HepG2 (cell line): ENCODE measurements around the gene AKAP6. TPM values are rescaled to one million over a fixed set of nuclear protein-coding genes. Genes with fewer than 3 reads are reported as not detected.

ENCODE experiments used
- ATAC-seq: fragments of 200-7000 bp; cut with Tn5 transposase; 3 replicates; pipeline ENCODE4 v1.9.1; 2020; ENCODE audit warnings: mild to moderate bottlenecking, moderate library complexity
- BruUV-seq: library from RNA; stranded (reverse); fragments of 400-500 nt; replicated peaks from 2 replicates; lab custom pipeline; 2021; lab: Mats Ljungman, UMichigan
- CTCF ChIA-PET: fragments of 300-600 bp; formaldehyde crosslinking; extraction: SDS; loops from one replicate; lab custom pipeline; 2021; ENCODE audit warnings: low total read pairs, inconsistent platforms, low intra/inter-chr PET ratio; lab: Yijun Ruan, JAX
- POLR2A ChIA-PET: fragments of 350-600 bp; sonication (Branson Sonifier 250); formaldehyde crosslinking; loops from one replicate; lab custom pipeline; 2020; ENCODE audit warnings: antibody characterized with exemption, inconsistent platforms; lab: Yijun Ruan, JAX
- DNase-seq: peaks from one replicate; pipeline ENCODE4 v3.0.0-alpha.2; 2015; ENCODE audit warnings: low spot score
- FAIRE-seq: peaks from 3 replicates; lab custom pipeline; 2011; peaks lifted over from hg19 to GRCh38; lab: Jason Lieb, UNC
- H2AFZ ChIP-seq: one replicate; pipeline ENCODE4 v1.6.1; 2011; ENCODE audit warnings: low read length, inconsistent platforms
- H3K27ac ChIP-seq: fragments of 300-600 bp; 3 replicates; pipeline ENCODE4 v1.8.0; 2011; ENCODE audit warnings: mixed run types, mild to moderate bottlenecking, mixed read lengths, low read length, inconsistent platforms; ENCODE audit not compliant: insufficient read depth; ENCODE audit errors: extremely low read length
- H3K27me3 ChIP-seq, 2 experiments: fragments of 200-600 bp in 1 of 2; 2 replicates in 1 of 2; 3 replicates in 1 of 2; pipeline versions ENCODE4 v1.6.0 to v1.8.0; 2011; ENCODE audit warnings: low read length in 2 of 2, mild to moderate bottlenecking in 2 of 2, moderate library complexity in 2 of 2, inconsistent platforms in 1 of 2; ENCODE audit not compliant: insufficient read depth in 2 of 2, control insufficient read depth in 1 of 2
- H3K36me3 ChIP-seq, 2 experiments: fragments of 200-600 bp in 1 of 2; replicated peaks in 1 of 2; 2 replicates in 1 of 2; 3 replicates in 1 of 2; pipeline versions ENCODE4 v1.5.1 to v1.8.0; 2011; ENCODE audit warnings: low read length in 2 of 2, inconsistent platforms in 1 of 2; ENCODE audit not compliant: insufficient read depth in 2 of 2, control insufficient read depth in 1 of 2
- H3K4me1 ChIP-seq: 2 replicates; pipeline ENCODE4 v1.5.1; 2012; ENCODE audit warnings: low read length, inconsistent platforms; ENCODE audit not compliant: insufficient read depth
- H3K4me2 ChIP-seq: 2 replicates; pipeline ENCODE4 v1.6.0; 2011; ENCODE audit warnings: low read depth, low read length, inconsistent platforms
- H3K4me3 ChIP-seq, 3 experiments: fragments of 200-600 bp in 1 of 3; sonication (generic), shearing (Covaris generic) in 1 of 3; replicated peaks in 1 of 3; 2 replicates each; pipeline ENCODE4 v1.5.1; 2011 to 2016; ENCODE audit warnings: low read length in 3 of 3, inconsistent platforms in 2 of 3, low read depth in 2 of 3, mild to moderate bottlenecking in 2 of 3, control low read depth in 1 of 3, mixed read lengths in 1 of 3; ENCODE audit not compliant: insufficient read depth in 1 of 3
- H3K79me2 ChIP-seq: one replicate; pipeline ENCODE4 v1.6.1; 2011; ENCODE audit warnings: low read length, inconsistent platforms; ENCODE audit not compliant: insufficient read depth
- H3K9ac ChIP-seq: 2 replicates; pipeline ENCODE4 v1.6.0; 2011; ENCODE audit warnings: mild to moderate bottlenecking, low read depth, low read length, inconsistent platforms; ENCODE audit not compliant: insufficient read depth
- H3K9me3 ChIP-seq: 2 replicates; pipeline ENCODE4 v1.5.1; 2012; ENCODE audit warnings: mild to moderate bottlenecking, low read length
- H4K20me1 ChIP-seq: 2 replicates; pipeline ENCODE4 v1.6.0; 2011; ENCODE audit warnings: inconsistent platforms, mild to moderate bottlenecking, low read length, moderate library complexity; ENCODE audit not compliant: insufficient read depth
- CBFB ChIP-seq: sonication (generic); formaldehyde crosslinking; IDR thresholded peaks from 2 replicates; pipeline ENCODE4 v1.4.0; 2020; ENCODE audit warnings: missing genetic modification reagents
- CEBPZ ChIP-seq: IDR thresholded peaks from 2 replicates; pipeline ENCODE4 v1.6.1; 2012; ENCODE audit warnings: low read length, improper control_type of control experiment
- MAFK ChIP-seq, 2 experiments: IDR thresholded peaks in 1 of 2; conservative IDR thresholded peaks in 1 of 2; 2 replicates each; pipeline ENCODE4 v1.6.1; 2011; ENCODE audit warnings: improper control_type of control experiment in 2 of 2, low read length in 2 of 2
- TEF ChIP-seq: sonication (generic); formaldehyde crosslinking; IDR thresholded peaks from 2 replicates; pipeline ENCODE4 v1.5.0; 2020; ENCODE audit warnings: missing genetic modification reagents
- ZNF562 ChIP-seq: sonication (generic); formaldehyde crosslinking; IDR thresholded peaks from 2 replicates; pipeline ENCODE4 v1.8.0; 2022; ENCODE audit warnings: missing genetic modification reagents, borderline replicate concordance
- ZSCAN20 ChIP-seq: sonication (generic); formaldehyde crosslinking; IDR thresholded peaks from 2 replicates; pipeline ENCODE4 v1.4.0; 2020; ENCODE audit warnings: missing genetic modification reagents, mild to moderate bottlenecking, borderline replicate concordance
- WGBS: methylation state at CpG from one replicate; pipeline ENCODE4 v1.1.6; 2017; ENCODE audit warnings: low lambda C conversion rate; 5-methylcytosine and 5-hydroxymethylcytosine counted together
- in situ Hi-C: cut with HindIII; loops from 2 replicates; pipeline ENCODE4 v1.10.0; 2017; ENCODE audit warnings: low pct_unique_long_range_greater_than_20kb; ENCODE audit not compliant: extremely low pct_ligation_motif_present
- intact Hi-C: fragments of 100-400 bp; cut with micrococcal nuclease; formaldehyde crosslinking; loops from one replicate; pipeline ENCODE4 v1.10.0; 2022; ENCODE audit not compliant: unreplicated experiment
- polyA plus RNA-seq, 8 experiments: library from polyadenylated mRNA; depleted of rRNA in 3 of 8; stranded (reverse) in 7 of 8; unstranded in 1 of 8; fragments of >200 nt; fragmentation: Illumina TruSeq in 4 of 8; extraction: Trizol in 4 of 8; gene quantifications; 2 replicates each; pipeline versions ENCODE4 v1.2.1 to v1.2.3, GENCODE V29; 2011 to 2016; ENCODE audit warnings: low read depth in 4 of 8, missing spikeins in 1 of 8, mixed read lengths in 1 of 8; ENCODE audit not compliant: insufficient read depth in 1 of 8
- total RNA-seq, 5 experiments: library from RNA; depleted of rRNA; stranded (reverse); fragments of >200 nt; fragmentation: Illumina TruSeq; extraction: Trizol; gene quantifications; 2 replicates each; pipeline ENCODE4 v1.2.3, GENCODE V29; 2016; ENCODE audit warnings: low read depth in 1 of 5

The AKAP6 gene
- total and polyA plus RNA-seq, 2 of the 13 experiments (the other 11 are each of a cell fraction or from before 2014, with no cell fraction given): 1.4 TPM

- TF ChIP-seq ZSCAN20 (CRISPR knock-in tag): no peak
These were observed 496.0 kb downstream of the AKAP6 start (continued) for GRCh38 chr14:32825058-32825457.

GRCh38 chr14:32826404-32827082 lies 497.4 kb downstream of the AKAP6 start:
- WGBS: 42% methylated on average over 9 of the region's 9 CpGs
- no peaks in the 10 kb centered on the region for H4K20me1 ChIP-seq
- no peak overlapping the region for H3K27ac ChIP-seq
- no peak overlapping the region for H3K4me2 ChIP-seq
- H3K4me3 ChIP-seq: no peak overlapping the region
- no peaks in the 10 kb centered on the region for H3K27me3 ChIP-seq
- ChIA-PET POLR2A (no interaction called here), CTCF (no interaction called here)
- H3K36me3 ChIP-seq: no peaks in the 10 kb centered on the region
- no peak overlapping the region for H2AFZ ChIP-seq
- BruUV-seq: no TSS peak
- DNase-seq (no peak), ATAC-seq (no peak), FAIRE-seq (no peak)
- no peaks in the 10 kb centered on the region for H3K79me2 ChIP-seq
- TF ChIP-seq ZNF562 (CRISPR knock-in tag) (no peak), CBFB (no peak), MAFK (conservative IDR thresholded peaks at IDR 0.05 in 1 of 2, IDR thresholded peaks at IDR 0.05 in 1 of 2; ENCODE audit: low read length in 2 of 2) (0 out of 4 replicates have a peak, but pooled peaks of 1 of the 2 experiments have one; percentile 16)
- peaks cover 87% of the 10 kb centered on the region for H3K9me3 ChIP-seq
- intact Hi-C loops (no loop called here), in situ Hi-C loops (no loop called here)
- H3K9ac ChIP-seq: no peak overlapping the region
- no peaks in the 10 kb centered on the region for H3K4me1 ChIP-seq

GRCh38 chr14:32827514-32827913 lies 498.4 kb downstream of the AKAP6 start:
- Histone ChIP-seq H4K20me1 (no peaks in the 10 kb centered on the region), H3K27ac (no peak overlapping the region), H3K79me2 (no peaks in the 10 kb centered on the region), H3K36me3 (no peaks in the 10 kb centered on the region), H3K9me3 (peaks cover 87% of the 10 kb centered on the region), H3K27me3 (no peaks in the 10 kb centered on the region), H3K4me2 (no peak overlapping the region), H2AFZ (no peak overlapping the region), H3K4me3 (no peak overlapping the region), H3K4me1 (no peaks in the 10 kb centered on the region), H3K9ac (no peak overlapping the region)
- DNase-seq (no peak), ATAC-seq (no peak), FAIRE-seq (no peak)
- in situ Hi-C loops (no loop called here), intact Hi-C loops (no loop called here)
- BruUV-seq: no TSS peak
- 15% methylated on average over 3 of the region's 3 CpGs for WGBS
- TF ChIP-seq TEF (CRISPR knock-in tag): no peak
- TF ChIP-seq CEBPZ: 0 out of 2 replicates have a peak, but pooled peaks have one; percentile 4
- ChIA-PET CTCF (no interaction called here), POLR2A (no interaction called here)
